ENCODE data around the gene DND1. TPM values are rescaled to one million over a fixed set of nuclear protein-coding genes. Genes with fewer than 3 reads are reported as not detected.

DND1 gene
- total RNA-seq, 2 donors from 2014 or later = 0.36 to 26.2 TPM

DNA sequence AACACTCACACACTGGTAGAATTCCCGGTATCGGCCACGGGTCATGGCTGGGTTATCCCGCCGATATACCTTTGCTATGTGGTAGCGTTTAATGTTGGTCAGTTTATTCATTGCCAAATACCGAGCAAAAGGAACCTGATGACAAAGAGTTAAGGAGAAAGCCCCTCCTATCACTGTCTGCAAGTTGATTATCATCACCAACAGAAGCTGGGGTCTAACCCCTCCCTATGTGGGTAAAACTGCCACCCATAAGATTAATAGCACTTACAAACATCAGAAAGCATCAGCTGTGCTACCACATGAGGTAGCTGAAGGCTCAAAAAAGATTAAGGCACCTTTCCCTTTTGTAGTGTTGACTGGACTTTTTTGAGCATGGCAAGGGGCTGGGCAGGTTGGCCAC, 5.6 kb upstream of the DND1 start:
- Histone ChIP-seq H3K36me3 (peaks cover 0 to 18% of the 10 kb centered on the region in 2 donors), H3K27me3 (replicated peaks; ENCODE audit: insufficient read depth) (no peaks in the 10 kb centered on the region)
- intact Hi-C loops (cut with DNase I) = no loop called here

DNA sequence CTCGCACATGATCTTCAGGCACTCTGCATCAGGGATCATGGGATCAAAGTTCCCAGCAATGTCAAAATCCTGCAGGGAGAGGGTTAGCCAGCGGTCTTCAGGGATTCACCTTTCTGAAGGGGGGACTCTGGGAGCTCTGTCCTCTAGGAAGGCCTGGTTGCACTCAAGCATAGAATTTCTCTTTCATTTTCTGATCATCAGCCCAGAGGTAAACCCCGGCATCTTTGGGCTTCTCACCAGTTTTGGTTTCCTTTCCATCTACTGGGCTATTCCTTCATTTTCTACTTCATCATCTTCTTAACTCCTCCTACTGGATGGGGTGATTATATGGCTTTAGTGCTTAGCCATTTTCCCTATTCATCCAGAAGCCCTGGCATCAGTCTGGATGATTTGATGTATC, 4.6 kb upstream of the DND1 start:
- intact Hi-C loops (cut with DNase I) = no loop called here
- TF ChIP-seq, protein P1, sequence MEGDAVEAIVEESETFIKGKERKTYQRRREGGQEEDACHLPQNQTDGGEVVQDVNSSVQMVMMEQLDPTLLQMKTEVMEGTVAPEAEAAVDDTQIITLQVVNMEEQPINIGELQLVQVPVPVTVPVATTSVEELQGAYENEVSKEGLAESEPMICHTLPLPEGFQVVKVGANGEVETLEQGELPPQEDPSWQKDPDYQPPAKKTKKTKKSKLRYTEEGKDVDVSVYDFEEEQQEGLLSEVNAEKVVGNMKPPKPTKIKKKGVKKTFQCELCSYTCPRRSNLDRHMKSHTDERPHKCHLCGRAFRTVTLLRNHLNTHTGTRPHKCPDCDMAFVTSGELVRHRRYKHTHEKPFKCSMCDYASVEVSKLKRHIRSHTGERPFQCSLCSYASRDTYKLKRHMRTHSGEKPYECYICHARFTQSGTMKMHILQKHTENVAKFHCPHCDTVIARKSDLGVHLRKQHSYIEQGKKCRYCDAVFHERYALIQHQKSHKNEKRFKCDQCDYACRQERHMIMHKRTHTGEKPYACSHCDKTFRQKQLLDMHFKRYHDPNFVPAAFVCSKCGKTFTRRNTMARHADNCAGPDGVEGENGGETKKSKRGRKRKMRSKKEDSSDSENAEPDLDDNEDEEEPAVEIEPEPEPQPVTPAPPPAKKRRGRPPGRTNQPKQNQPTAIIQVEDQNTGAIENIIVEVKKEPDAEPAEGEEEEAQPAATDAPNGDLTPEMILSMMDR (IDR thresholded peaks at IDR 0.05) = no peak
- TF ChIP-seq POLR2AphosphoS5 (IDR thresholded peaks at IDR 0.05) (no peak), POLR2A (IDR thresholded peaks at IDR 0.05) (no peak)
- peaks cover 0 to 18% of the 10 kb centered on the region in 2 donors for H3K36me3 ChIP-seq
- WGBS = 98% methylated on average over 3 of the region's 3 CpGs
- no peaks in the 10 kb centered on the region for H3K4me1 ChIP-seq (replicated peaks)
- H3K27me3 ChIP-seq (replicated peaks; ENCODE audit: insufficient read depth) = no peaks in the 10 kb centered on the region
- H3K27ac ChIP-seq = no peak overlapping the region
- H3K9me3 ChIP-seq = no peaks in the 10 kb centered on the region
- no peak overlapping the region for H3K4me3 ChIP-seq
- DNase-seq (ENCODE audit: low spot score) = no peak

More for the DNA sequence above, 5.6 kb upstream of the DND1 start:
- 97% methylated on average over 7 of the region's 7 CpGs for WGBS
- H3K27ac ChIP-seq = no peak overlapping the region
- H3K4me1 ChIP-seq (replicated peaks) = no peaks in the 10 kb centered on the region
- no peaks in the 10 kb centered on the region for H3K9me3 ChIP-seq
- DNase-seq (ENCODE audit: low spot score) = no peak
- no peak overlapping the region for H3K4me3 ChIP-seq
- TF ChIP-seq, protein P1 (IDR thresholded peaks at IDR 0.05) = no peak
- no peak for TF ChIP-seq POLR2AphosphoS5 (IDR thresholded peaks at IDR 0.05)
- TF ChIP-seq POLR2A (IDR thresholded peaks at IDR 0.05) = no peak

DNA sequence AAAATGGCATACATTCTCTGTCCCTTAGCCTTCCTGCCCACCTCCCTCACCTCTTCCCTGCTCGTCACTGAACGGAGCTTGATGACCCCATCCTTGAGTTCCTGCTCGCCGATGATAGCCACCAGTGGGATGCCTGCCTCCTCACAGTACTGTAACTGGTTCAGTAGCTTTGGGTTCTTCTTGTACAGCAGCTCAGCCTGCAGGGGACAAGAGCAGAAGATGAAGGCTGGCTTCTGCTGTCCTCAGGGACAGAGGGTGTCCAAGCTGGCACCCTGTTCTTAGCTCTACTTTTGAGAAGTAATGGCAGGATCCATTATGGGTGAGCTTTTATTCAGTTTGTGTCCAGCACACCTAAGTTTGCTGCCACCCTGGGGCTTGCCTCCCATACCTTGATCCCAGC, 1.3 kb upstream of the DND1 start:
- intact Hi-C loops (cut with DNase I) = no loop called here
- 91% methylated on average over 4 of the region's 4 CpGs for WGBS
- no peaks in the 10 kb centered on the region for H3K27me3 ChIP-seq (replicated peaks; ENCODE audit: insufficient read depth)
- no peak overlapping the region for H3K4me3 ChIP-seq
- H3K4me1 ChIP-seq (replicated peaks) = no peaks in the 10 kb centered on the region
- no peak overlapping the region for H3K27ac ChIP-seq
- no peak for DNase-seq (ENCODE audit: low spot score)
- peaks cover 0 to 22% of the 10 kb centered on the region in 2 donors for H3K36me3 ChIP-seq
- H3K9me3 ChIP-seq = no peaks in the 10 kb centered on the region
- no peak for TF ChIP-seq POLR2AphosphoS5 (IDR thresholded peaks at IDR 0.05)
- TF ChIP-seq POLR2A (IDR thresholded peaks at IDR 0.05) = no peak
- TF ChIP-seq, protein P1 (IDR thresholded peaks at IDR 0.05) = no peak

DNA sequence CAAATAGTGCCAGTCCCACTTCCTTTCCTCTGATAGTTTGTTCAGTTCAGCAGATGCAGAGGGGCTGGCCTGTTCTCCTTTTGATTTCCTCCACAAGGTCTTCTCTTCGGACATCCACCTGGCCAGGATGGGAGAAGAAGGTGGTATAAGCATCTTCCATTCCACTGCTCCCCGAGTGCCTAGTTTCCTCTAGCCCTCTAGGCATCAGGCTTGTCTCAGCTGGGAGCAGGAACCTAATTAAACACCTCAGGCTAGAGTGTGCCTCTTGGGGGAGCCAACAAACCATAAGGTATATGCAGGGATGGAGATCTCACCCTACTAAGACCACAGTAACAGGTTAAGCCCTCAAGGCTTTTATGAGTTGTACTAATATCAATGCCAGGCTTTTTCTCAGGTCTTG, 835 bp upstream of the DND1 start:
- H3K27ac ChIP-seq = no peak overlapping the region
- H3K4me3 ChIP-seq = no peak overlapping the region
- TF ChIP-seq, protein P1 (IDR thresholded peaks at IDR 0.05) = no peak
- TF ChIP-seq POLR2A (IDR thresholded peaks at IDR 0.05) (no peak), POLR2AphosphoS5 (IDR thresholded peaks at IDR 0.05) (no peak)
- H3K9me3 ChIP-seq = no peaks in the 10 kb centered on the region
- intact Hi-C loops (cut with DNase I) = no loop called here
- H3K27me3 ChIP-seq (replicated peaks; ENCODE audit: insufficient read depth) = no peaks in the 10 kb centered on the region
- H3K4me1 ChIP-seq (replicated peaks) = no peaks in the 10 kb centered on the region
- DNase-seq (ENCODE audit: low spot score) = no peak
- WGBS = 77% methylated on average over 2 of the region's 2 CpGs
- H3K36me3 ChIP-seq = peaks cover 0 to 22% of the 10 kb centered on the region in 2 donors

DNA sequence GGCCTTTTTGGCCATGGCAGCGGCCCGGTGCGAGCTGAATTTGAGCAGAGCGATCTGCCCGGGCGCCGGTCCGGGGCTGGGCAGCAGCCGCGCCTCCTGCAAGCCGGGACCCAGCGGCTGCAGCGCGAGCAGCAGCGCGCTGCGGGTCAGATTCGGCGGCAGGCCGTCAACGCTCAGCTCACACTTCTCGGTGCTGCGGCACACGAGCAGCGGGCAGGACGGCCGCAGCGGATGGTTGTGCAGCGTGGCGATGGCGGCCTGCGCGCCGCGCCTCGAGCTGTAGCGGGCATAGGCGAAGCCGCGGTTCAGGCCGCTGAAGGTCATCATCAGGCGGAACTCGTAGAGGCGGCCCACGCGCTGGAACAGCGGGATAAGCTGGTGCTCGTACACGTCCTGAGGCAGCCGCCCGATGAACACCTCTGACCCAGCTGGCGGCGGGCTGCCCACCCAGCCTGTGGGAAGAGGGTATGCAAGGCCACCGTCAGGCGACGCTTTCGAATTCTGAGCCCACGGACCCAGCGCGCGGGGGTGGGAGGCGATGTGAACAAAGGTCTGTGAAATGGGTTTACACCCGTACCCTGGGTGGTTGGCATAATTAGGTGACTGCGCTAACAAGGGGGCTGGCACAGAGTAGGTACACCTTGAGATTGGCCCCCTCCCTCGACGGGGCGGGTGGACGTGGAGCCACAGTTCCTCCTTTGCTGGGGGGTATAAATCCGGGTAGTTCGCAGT, 755 bp downstream of the DND1 start:
- Histone ChIP-seq H3K27me3 (replicated peaks; ENCODE audit: insufficient read depth) (no peaks in the 10 kb centered on the region), H3K27ac (no peak overlapping the region), H3K9me3 (no peaks in the 10 kb centered on the region), H3K4me3 (no peak overlapping the region), H3K4me1 (replicated peaks) (no peaks in the 10 kb centered on the region), H3K36me3 (peaks cover 4 to 21% of the 10 kb centered on the region in 2 donors)
- 64% methylated on average over 57 of the region's 70 CpGs for WGBS
- TF ChIP-seq, protein P1 (IDR thresholded peaks at IDR 0.05) = no peak
- TF ChIP-seq POLR2A (IDR thresholded peaks at IDR 0.05) = no peak
- no peak for TF ChIP-seq POLR2AphosphoS5 (IDR thresholded peaks at IDR 0.05)
- DNase-seq (ENCODE audit: low spot score) = no peak
- intact Hi-C loops (cut with DNase I) = no loop called here
